ENCODE results near the gene EEPD1.

Gene EEPD1

DNA sequence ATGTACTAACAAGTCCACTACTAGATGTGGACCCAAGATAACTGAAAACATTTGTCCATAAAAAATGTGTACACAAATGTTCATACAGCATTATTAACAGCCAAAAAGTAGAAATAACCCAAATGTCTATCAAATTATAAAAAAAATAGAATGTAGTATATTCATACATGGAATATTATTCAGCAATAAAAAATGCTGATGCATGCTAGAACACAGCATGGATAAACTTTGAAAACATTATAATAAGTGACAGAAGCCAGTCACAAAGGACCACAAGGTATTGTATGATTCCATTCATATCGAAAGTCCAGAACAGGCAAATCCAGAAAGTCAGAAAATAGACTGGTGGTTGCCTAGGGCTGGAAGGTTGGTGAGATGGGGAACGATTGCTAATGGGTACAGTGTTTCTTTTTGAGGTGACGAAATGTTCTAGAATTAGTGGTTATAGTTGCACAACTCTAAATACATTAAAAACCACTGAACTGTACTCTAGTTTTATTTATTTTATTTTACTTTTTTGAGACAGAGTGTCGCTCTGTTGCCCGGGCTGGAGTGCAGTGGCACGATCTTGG is 193.3 kb downstream of the EEPD1 start:
- H3K4me3 ChIP-seq (ENCODE audit: low read depth, low read length) = no peak overlapping the region
- TF ChIP-seq, protein P1, sequence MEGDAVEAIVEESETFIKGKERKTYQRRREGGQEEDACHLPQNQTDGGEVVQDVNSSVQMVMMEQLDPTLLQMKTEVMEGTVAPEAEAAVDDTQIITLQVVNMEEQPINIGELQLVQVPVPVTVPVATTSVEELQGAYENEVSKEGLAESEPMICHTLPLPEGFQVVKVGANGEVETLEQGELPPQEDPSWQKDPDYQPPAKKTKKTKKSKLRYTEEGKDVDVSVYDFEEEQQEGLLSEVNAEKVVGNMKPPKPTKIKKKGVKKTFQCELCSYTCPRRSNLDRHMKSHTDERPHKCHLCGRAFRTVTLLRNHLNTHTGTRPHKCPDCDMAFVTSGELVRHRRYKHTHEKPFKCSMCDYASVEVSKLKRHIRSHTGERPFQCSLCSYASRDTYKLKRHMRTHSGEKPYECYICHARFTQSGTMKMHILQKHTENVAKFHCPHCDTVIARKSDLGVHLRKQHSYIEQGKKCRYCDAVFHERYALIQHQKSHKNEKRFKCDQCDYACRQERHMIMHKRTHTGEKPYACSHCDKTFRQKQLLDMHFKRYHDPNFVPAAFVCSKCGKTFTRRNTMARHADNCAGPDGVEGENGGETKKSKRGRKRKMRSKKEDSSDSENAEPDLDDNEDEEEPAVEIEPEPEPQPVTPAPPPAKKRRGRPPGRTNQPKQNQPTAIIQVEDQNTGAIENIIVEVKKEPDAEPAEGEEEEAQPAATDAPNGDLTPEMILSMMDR (IDR thresholded peaks at IDR 0.05; ENCODE audit: low read depth, low read length, missing control alignments) = no peak
- DNase-seq (ENCODE audit: low read depth) = no peak

DNA sequence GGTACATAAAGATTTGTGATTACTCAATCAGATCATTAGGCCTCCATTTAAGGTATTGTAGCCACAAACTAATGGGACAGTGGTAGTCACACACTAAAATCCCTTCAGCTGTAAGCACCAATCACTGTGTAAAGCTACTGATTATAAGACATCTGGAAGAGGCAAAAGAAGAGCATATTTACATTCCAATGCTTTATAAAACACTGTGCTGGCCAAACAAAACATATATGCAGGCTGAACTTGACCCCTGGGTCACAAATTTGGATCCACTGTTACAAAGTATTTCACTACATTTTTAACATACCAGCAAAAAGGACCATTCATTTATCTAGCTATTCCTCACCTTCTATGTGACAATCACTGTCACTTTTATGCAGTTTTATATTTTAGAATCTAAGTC is 195.2 kb downstream of the EEPD1 start:
- TF ChIP-seq, protein P1 (IDR thresholded peaks at IDR 0.05; ENCODE audit: low read depth, low read length, missing control alignments) = no peak
- DNase-seq (ENCODE audit: low read depth) = no peak
- no peak overlapping the region for H3K4me3 ChIP-seq (ENCODE audit: low read depth, low read length)

DNA sequence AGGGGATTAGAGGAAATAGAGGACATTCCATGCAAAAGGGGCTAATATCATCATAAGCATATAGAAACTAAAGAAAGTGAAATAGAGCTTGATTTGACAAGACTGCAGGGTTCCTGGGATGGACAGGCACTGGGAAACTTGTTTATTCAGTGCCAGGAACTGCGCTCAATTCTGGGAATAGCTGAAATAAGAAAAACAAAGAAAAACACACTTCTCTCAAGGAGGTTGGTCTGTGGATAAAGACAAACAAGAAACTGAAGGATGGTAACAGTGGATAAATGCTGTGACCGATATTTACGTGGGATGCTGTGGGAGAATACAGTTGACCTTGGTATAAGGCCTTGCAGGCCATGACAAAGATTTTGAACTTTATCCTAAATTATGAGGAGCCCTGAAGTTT is 195.7 kb downstream of the EEPD1 start:
- H3K4me3 ChIP-seq (ENCODE audit: low read depth, low read length) = no peak overlapping the region
- DNase-seq (ENCODE audit: low read depth) = no peak
- TF ChIP-seq, protein P1 (IDR thresholded peaks at IDR 0.05; ENCODE audit: low read depth, low read length, missing control alignments) = no peak

DNA sequence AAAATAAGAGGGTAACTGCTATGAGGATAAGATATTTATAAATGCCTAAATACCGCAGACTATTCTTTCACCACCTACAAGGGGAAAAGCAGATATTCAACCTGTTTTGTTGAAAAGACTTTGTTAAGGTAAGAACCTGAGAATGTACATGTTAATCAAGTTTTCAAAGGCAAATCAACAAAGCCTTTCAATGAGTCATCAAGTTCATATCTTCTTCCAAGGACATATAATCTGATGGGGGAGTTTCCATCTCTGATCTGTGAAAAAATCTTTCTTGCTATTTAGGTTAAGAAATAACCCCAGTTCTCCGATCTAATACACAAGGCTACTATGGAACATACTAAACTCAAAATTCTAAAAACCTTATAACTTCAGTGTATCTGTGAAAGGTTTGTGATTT is 196.6 kb downstream of the EEPD1 start:
- TF ChIP-seq, protein P1 (IDR thresholded peaks at IDR 0.05; ENCODE audit: low read depth, low read length, missing control alignments) = no peak
- H3K4me3 ChIP-seq (ENCODE audit: low read depth, low read length) = no peak overlapping the region
- no peak for DNase-seq (ENCODE audit: low read depth)

All from GM12864 (cell line).